Neural cell (in vitro differentiated cells): Measurements from ENCODE around the gene ZNF445. TPM values are rescaled to one million over a fixed set of nuclear protein-coding genes. Genes with fewer than 3 reads are reported as not detected.
"Not testable (repeated sequence)": the region's sequence is repeated elsewhere in the genome, so short reads cannot be mapped to it uniquely, and the experiment has no call there.

Experiments used
- H2AFZ ChIP-seq: fragments of 200-600, 300-800 bp; sonication (generic), shearing (Covaris generic); 2 replicates; pipeline ENCODE4 v1.6.0; 2014; ENCODE audit warnings: low read depth, mild to moderate bottlenecking, antibody characterized with exemption, low read length, moderate library complexity
- H3F3A ChIP-seq: fragments of 200-600 bp; shearing (Covaris generic); 2 replicates; pipeline ENCODE4 v1.6.1; 2016; ENCODE audit warnings: mild to moderate bottlenecking, moderate library complexity, mixed read lengths, antibody characterized with exemption, low read length; ENCODE audit not compliant: insufficient read depth, poor library complexity, severe bottlenecking
- H3K27ac ChIP-seq: fragments of 200-600, 300-800 bp; sonication (generic), shearing (Covaris generic); 2 replicates; pipeline ENCODE4 v1.5.1; 2014; ENCODE audit warnings: mild to moderate bottlenecking, low read length, moderate library complexity
- H3K27me3 ChIP-seq: fragments of 300-800, 200-600 bp; sonication (generic), shearing (Covaris generic); 2 replicates; pipeline ENCODE4 v1.6.0; 2014; ENCODE audit warnings: mild to moderate bottlenecking, low read depth, low read length, moderate library complexity; ENCODE audit not compliant: insufficient read depth
- H3K36me3 ChIP-seq: fragments of 300-800, 200-600 bp; sonication (generic), shearing (Covaris generic); 2 replicates; pipeline ENCODE4 v1.5.1; 2014; ENCODE audit warnings: mild to moderate bottlenecking, antibody characterized with exemption, low read length, moderate library complexity; ENCODE audit not compliant: insufficient read depth
- H3K4me2 ChIP-seq: fragments of 300-800, 200-600 bp; sonication (generic), shearing (Covaris generic); 2 replicates; pipeline ENCODE4 v1.6.0; 2014; ENCODE audit warnings: mild to moderate bottlenecking, low read length
- H3K4me3 ChIP-seq: fragments of 300-800, 200-600 bp; sonication (generic), shearing (Covaris generic); 2 replicates; pipeline ENCODE4 v1.5.1; 2014; ENCODE audit warnings: mild to moderate bottlenecking, low read length, moderate library complexity
- H3K79me2 ChIP-seq: fragments of 200-600 bp; shearing (Covaris generic); replicated peaks from 2 replicates; pipeline ENCODE4 v1.6.0; 2014; ENCODE audit warnings: mild to moderate bottlenecking, low read length, moderate library complexity; ENCODE audit not compliant: insufficient read depth
- H3K9ac ChIP-seq: fragments of 300-800, 200-600 bp; sonication (generic), shearing (Covaris generic); 2 replicates; pipeline ENCODE4 v1.6.1; 2016; ENCODE audit warnings: mild to moderate bottlenecking, low read length, mixed read lengths
- H3K9me2 ChIP-seq: fragments of 200-600 bp; shearing (Covaris generic); 2 replicates; pipeline ENCODE4 v1.6.1; 2016; ENCODE audit warnings: mild to moderate bottlenecking, low read length, mixed read lengths; ENCODE audit not compliant: insufficient read depth
- H3K9me3 ChIP-seq: fragments of 200-600, 300-800 bp; sonication (generic), shearing (Covaris generic); 2 replicates; pipeline ENCODE4 v1.6.1; 2016; ENCODE audit warnings: mild to moderate bottlenecking, mixed run types, low read length, moderate library complexity, mixed read lengths
- H4K20me1 ChIP-seq: fragments of 200-600 bp; shearing (Covaris generic); 2 replicates; pipeline ENCODE4 v1.6.1; 2016; ENCODE audit warnings: mild to moderate bottlenecking, mixed run types; ENCODE audit not compliant: insufficient read depth
- CTCF ChIP-seq: fragments of 450-650 bp; IDR thresholded peaks from 2 replicates; pipeline ENCODE4 v1.5.1; 2014; ENCODE audit warnings: antibody characterized with exemption, mild to moderate bottlenecking, moderate library complexity; ENCODE audit not compliant: poor library complexity, severe bottlenecking
- EP300 ChIP-seq: fragments of 450-650 bp; conservative IDR thresholded peaks from 2 replicates; pipeline ENCODE4 v1.6.1; 2014; ENCODE audit warnings: antibody characterized with exemption, mild to moderate bottlenecking, moderate library complexity; ENCODE audit not compliant: poor library complexity, severe bottlenecking
- EZH2 ChIP-seq: fragments of 200-600, 300-800 bp; shearing (Covaris generic), sonication (generic); IDR thresholded peaks from 2 replicates; pipeline ENCODE4 v1.6.1; 2014; ENCODE audit warnings: antibody characterized with exemption, low read length, borderline replicate concordance, mild to moderate bottlenecking; ENCODE audit not compliant: insufficient read depth, poor library complexity, severe bottlenecking
- MXI1 ChIP-seq: fragments of 450-650 bp; conservative IDR thresholded peaks from 2 replicates; pipeline ENCODE4 v1.6.1; 2014; ENCODE audit warnings: antibody characterized with exemption, mild to moderate bottlenecking; ENCODE audit not compliant: poor library complexity, severe bottlenecking
- POLR2AphosphoS5 ChIP-seq: IDR thresholded peaks from 2 replicates; pipeline ENCODE4 v1.6.1; 2012
- RAD21 ChIP-seq: fragments of 450-650 bp; conservative IDR thresholded peaks from 2 replicates; pipeline ENCODE4 v1.6.1; 2014; ENCODE audit warnings: antibody characterized with exemption, mild to moderate bottlenecking, moderate library complexity
- REST ChIP-seq: IDR thresholded peaks from 2 replicates; pipeline ENCODE4 v1.6.1; 2012; ENCODE audit warnings: borderline replicate concordance
- SMC3 ChIP-seq: fragments of 450-650 bp; conservative IDR thresholded peaks from 2 replicates; pipeline ENCODE4 v1.6.1; 2014; ENCODE audit warnings: antibody characterized with exemption, mild to moderate bottlenecking, moderate library complexity; ENCODE audit not compliant: poor library complexity
- TAF1 ChIP-seq: IDR thresholded peaks from 2 replicates; pipeline ENCODE4 v1.6.1; 2012; ENCODE audit warnings: low read depth
- polyA plus RNA-seq: library from polyadenylated mRNA; depleted of rRNA; stranded (reverse); fragments of >200 nt; gene quantifications from 2 replicates; pipeline ENCODE4 v1.2.3, GENCODE V29; 2014

Gene ZNF445
- polyA plus RNA-seq, 1 donor from 2014 or later: 15.8 TPM

GRCh38 chr3:44398853-44399252 lies 78.6 kb downstream of the ZNF445 start:
- H4K20me1 ChIP-seq: no peaks in the 10 kb centered on the region
- no peaks in the 10 kb centered on the region for H3K9me3 ChIP-seq
- no peaks in the 10 kb centered on the region for H3K9me2 ChIP-seq
- no peak overlapping the region for H3K4me2 ChIP-seq
- no peaks in the 10 kb centered on the region for H3K36me3 ChIP-seq
- H3K4me3 ChIP-seq: no peak overlapping the region
- H3F3A ChIP-seq: no peaks in the 10 kb centered on the region
- H3K27me3 ChIP-seq: no peaks in the 10 kb centered on the region
- H3K9ac ChIP-seq: no peak overlapping the region
- H2AFZ ChIP-seq: no peak overlapping the region
- no peak overlapping the region for H3K27ac ChIP-seq
- TF ChIP-seq MXI1 (no peak), CTCF (no peak), POLR2AphosphoS5 (no peak), RAD21 (no peak), REST (no peak), SMC3 (no peak), TAF1 (no peak), EP300 (no peak), EZH2 (no peak)
- H3K79me2 ChIP-seq: no peaks in the 10 kb centered on the region

GRCh38 chr3:44398271-44398670 lies 79.2 kb downstream of the ZNF445 start:
- H3K4me3 ChIP-seq, H3K27ac ChIP-seq, H3K9ac ChIP-seq, H4K20me1 ChIP-seq, H3K27me3 ChIP-seq, H3K79me2 ChIP-seq, H3K9me2 ChIP-seq, H3K36me3 ChIP-seq, H3K4me2 ChIP-seq, H3F3A ChIP-seq, H2AFZ ChIP-seq, H3K9me3 ChIP-seq: not testable (repeated sequence)
